Measurements from ENCODE around the gene SLC9A3. TPM values are rescaled to one million over a fixed set of nuclear protein-coding genes. Genes with fewer than 3 reads are reported as not detected.

SLC9A3 gene
- total RNA-seq, 1 donor from 2014 or later, result 6.4 TPM

- H3K9me3 Mint-ChIP-seq, result no peaks in the 10 kb centered on the region
- H3K27me3 Mint-ChIP-seq, result no peaks in the 10 kb centered on the region
- peaks cover 10% of the 10 kb centered on the region for H3K36me3 Mint-ChIP-seq
- DNase-seq (ENCODE audit: extremely low spot score, unreplicated experiment), result no peak
- no peaks in the 10 kb centered on the region for H3K4me1 Mint-ChIP-seq (ENCODE audit: unreplicated experiment)
- no peak overlapping the region for H3K27ac Mint-ChIP-seq
- no peak overlapping the region for H3K4me3 Mint-ChIP-seq
- no peak for TF ChIP-seq CTCF (conservative IDR thresholded peaks at IDR 0.05)
These were observed 58.5 kb downstream of the SLC9A3 start for GRCh38 chr5:465591-466403.

- H3K4me3 Mint-ChIP-seq, result no peak overlapping the region
- no peaks in the 10 kb centered on the region for H3K27me3 Mint-ChIP-seq
- no peaks in the 10 kb centered on the region for H3K9me3 Mint-ChIP-seq
- TF ChIP-seq CTCF (conservative IDR thresholded peaks at IDR 0.05), result no peak
- H3K36me3 Mint-ChIP-seq, result peaks cover 13% of the 10 kb centered on the region
- no peaks in the 10 kb centered on the region for H3K4me1 Mint-ChIP-seq (ENCODE audit: unreplicated experiment)
- H3K27ac Mint-ChIP-seq, result no peak overlapping the region
- DNase-seq (ENCODE audit: extremely low spot score, unreplicated experiment), result no peak
These were observed 59.2 kb downstream of the SLC9A3 start for GRCh38 chr5:464843-465590.

GRCh38 chr5:464446-464842 is 59.8 kb downstream of the SLC9A3 start:
- TF ChIP-seq CTCF (conservative IDR thresholded peaks at IDR 0.05), result no peak
- Mint-ChIP-seq H3K36me3 (peaks cover 19% of the 10 kb centered on the region), H3K9me3 (no peaks in the 10 kb centered on the region)

GRCh38 chr5:463952-464351 is 60.3 kb downstream of the SLC9A3 start:
- Mint-ChIP-seq H3K4me1 (ENCODE audit: unreplicated experiment) (no peaks in the 10 kb centered on the region), H3K4me3 (no peak overlapping the region), H3K36me3 (peaks cover 19% of the 10 kb centered on the region), H3K27me3 (no peaks in the 10 kb centered on the region), H3K9me3 (no peaks in the 10 kb centered on the region), H3K27ac (no peak overlapping the region)
- DNase-seq (ENCODE audit: extremely low spot score, unreplicated experiment), result no peak
- TF ChIP-seq CTCF (conservative IDR thresholded peaks at IDR 0.05), result no peak

More at GRCh38 chr5:464446-464842, 59.8 kb downstream of the SLC9A3 start:
- Mint-ChIP-seq H3K4me3 (no peak overlapping the region), H3K27me3 (no peaks in the 10 kb centered on the region), H3K27ac (no peak overlapping the region), H3K4me1 (ENCODE audit: unreplicated experiment) (no peaks in the 10 kb centered on the region)
- DNase-seq (ENCODE audit: extremely low spot score, unreplicated experiment), result no peak

- no peak for DNase-seq (ENCODE audit: extremely low spot score, unreplicated experiment)
- Mint-ChIP-seq H3K27me3 (no peaks in the 10 kb centered on the region), H3K4me1 (ENCODE audit: unreplicated experiment) (no peaks in the 10 kb centered on the region), H3K4me3 (no peak overlapping the region), H3K9me3 (no peaks in the 10 kb centered on the region), H3K36me3 (peaks cover 25% of the 10 kb centered on the region), H3K27ac (no peak overlapping the region)
- TF ChIP-seq CTCF (conservative IDR thresholded peaks at IDR 0.05), result no peak
These were observed 60.9 kb downstream of the SLC9A3 start for GRCh38 chr5:463301-463700.

Measured in type B pancreatic cell (in vitro differentiated cells).